HG03378 (cell line): ENCODE data around the gene OR5H14.
"Not testable (repeated sequence)": the region's sequence is repeated elsewhere in the genome, so short reads cannot be mapped to it uniquely, and the experiment has no call there.

Source experiments
- ATAC-seq: cut with Tn5 transposase; IDR thresholded peaks from one replicate; pipeline ENCODE4 v1.9.1; 2021; ENCODE audit warnings: mild to moderate bottlenecking, moderate library complexity; ENCODE audit not compliant: unreplicated experiment

OR5H14 gene

DNA sequence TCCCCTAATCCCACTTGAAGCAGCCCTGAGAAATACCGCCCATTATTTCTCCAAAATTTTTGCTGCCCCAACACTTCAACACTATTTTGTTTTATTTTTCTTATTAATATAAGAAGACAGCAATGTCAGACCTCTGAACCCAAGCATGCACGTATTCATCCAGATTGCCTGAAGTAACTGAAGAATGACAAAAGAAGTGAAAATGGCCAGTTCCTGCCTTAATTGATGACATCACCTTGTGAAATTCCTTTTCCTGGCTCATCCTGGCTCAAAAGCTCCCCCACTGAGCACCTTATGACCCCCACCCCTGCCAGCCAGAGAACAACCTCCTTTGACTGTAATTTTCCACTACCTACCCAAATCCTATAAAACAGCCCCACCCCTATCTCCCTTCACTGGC, 49.0 kb downstream of the OR5H14 start:
- not testable (repeated sequence) for ATAC-seq

- no peak for ATAC-seq
These were observed 51.7 kb downstream of the OR5H14 start for GRCh38 chr3:98199020-98199419.
